KMS-11 (cell line): ENCODE data around the gene TOR4A.
"Not testable (repeated sequence)": the region's sequence is repeated elsewhere in the genome, so short reads cannot be mapped to it uniquely, and the experiment has no call there.

Experiments
- H2AFZ ChIP-seq: fragments of 200-600 bp; sonication (generic); 2 replicates; pipeline ENCODE4 v1.6.1; 2016; ENCODE audit warnings: antibody characterized with exemption, mixed run types, low read depth
- H3K27ac ChIP-seq: fragments of 200-600 bp; sonication (generic); 2 replicates; pipeline ENCODE4 v1.6.1; 2016; ENCODE audit warnings: mild to moderate bottlenecking, mixed run types
- H3K27me3 ChIP-seq: fragments of 200-600 bp; sonication (generic); 2 replicates; pipeline ENCODE4 v1.6.1; 2017; ENCODE audit warnings: mild to moderate bottlenecking, low read depth, mixed run types, moderate library complexity; ENCODE audit not compliant: insufficient read depth
- H3K36me3 ChIP-seq: fragments of 200-600 bp; sonication (generic); 2 replicates; pipeline ENCODE4 v1.6.1; 2017; ENCODE audit warnings: mild to moderate bottlenecking, mixed run types; ENCODE audit not compliant: insufficient read depth
- H3K4me1 ChIP-seq: fragments of 200-600 bp; sonication (generic); 2 replicates; pipeline ENCODE4 v1.6.1; 2016; ENCODE audit warnings: mild to moderate bottlenecking, low read depth, mixed run types; ENCODE audit not compliant: poor library complexity, severe bottlenecking
- H3K4me2 ChIP-seq: fragments of 200-600 bp; sonication (generic); 2 replicates; pipeline ENCODE4 v1.7.0; 2016; ENCODE audit warnings: mild to moderate bottlenecking, mixed run types
- H3K4me3 ChIP-seq: fragments of 200-600 bp; sonication (generic); IDR thresholded peaks from 2 replicates; pipeline ENCODE4 v1.6.1; 2017; ENCODE audit warnings: low read depth, low read length, mixed read lengths; ENCODE audit not compliant: insufficient read depth
- H3K79me2 ChIP-seq: fragments of 200-600 bp; sonication (generic); 2 replicates; pipeline ENCODE4 v1.6.1; 2016; ENCODE audit warnings: low read depth, mixed run types; ENCODE audit not compliant: insufficient read depth
- H3K9ac ChIP-seq: fragments of 200-600 bp; sonication (generic); 2 replicates; pipeline ENCODE4 v1.6.1; 2016; ENCODE audit warnings: mild to moderate bottlenecking, mixed run types
- H4K20me1 ChIP-seq: fragments of 200-600 bp; sonication (generic); 2 replicates; pipeline ENCODE4 v1.6.1; 2016; ENCODE audit warnings: mild to moderate bottlenecking, mixed run types; ENCODE audit not compliant: insufficient read depth
- TF ChIP-seq, protein P1 (sequence below): fragments of 200-600 bp; sonication (generic); conservative IDR thresholded peaks from 2 replicates; pipeline ENCODE4 v1.6.1; 2017; ENCODE audit warnings: low read depth, mild to moderate bottlenecking, antibody characterized with exemption, low read length, moderate library complexity, mixed read lengths

Gene TOR4A

DNA sequence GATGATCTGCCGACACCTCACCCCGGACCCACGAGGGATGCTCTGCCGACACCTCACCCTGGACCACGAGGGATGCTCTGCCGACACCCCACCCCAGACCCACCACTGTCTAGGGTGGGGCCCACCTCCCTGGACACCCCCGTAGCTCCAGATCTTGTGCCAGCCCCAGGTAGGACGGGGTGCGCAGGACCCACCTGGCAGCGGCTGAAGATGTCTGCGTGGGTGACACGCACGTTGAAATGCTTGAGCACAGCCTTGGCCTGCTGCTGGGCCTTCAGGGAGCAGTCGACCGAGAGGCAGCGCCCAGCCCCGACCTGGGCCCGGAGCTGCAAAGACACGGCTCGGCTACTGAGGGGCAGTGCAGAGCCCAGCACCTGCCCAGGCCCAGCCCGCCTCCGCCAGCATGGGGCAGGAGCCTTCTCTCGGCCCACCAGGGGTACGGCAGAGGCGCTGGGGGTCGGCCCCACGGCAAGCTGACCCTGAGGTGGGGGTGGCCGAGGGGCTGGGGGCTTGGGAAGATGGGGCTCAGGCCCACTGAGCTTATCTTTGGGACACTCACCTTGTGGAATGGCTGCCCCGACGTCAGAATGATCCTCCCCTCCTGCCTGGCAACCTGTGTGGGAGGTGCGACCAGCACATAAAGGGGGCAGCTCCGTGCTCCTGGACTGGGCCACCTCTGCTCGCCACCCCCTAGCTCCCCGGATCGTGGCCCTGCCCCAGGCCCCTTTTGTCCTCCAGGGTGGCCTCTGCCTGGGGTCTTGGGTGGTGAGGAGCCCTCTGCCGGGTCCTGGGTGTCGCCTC, 46.2 kb downstream of the TOR4A start:
- Histone ChIP-seq H4K20me1 (no peaks in the 10 kb centered on the region), H3K9ac (no peak overlapping the region), H3K4me2 (no peak overlapping the region), H2AFZ (no peak overlapping the region), H3K4me3 (no peak overlapping the region), H3K36me3 (no peaks in the 10 kb centered on the region), H3K79me2 (no peaks in the 10 kb centered on the region), H3K27ac (no peak overlapping the region), H3K27me3 (0 out of 2 replicates have a peak, but pooled peaks cover 3% of the 10 kb centered on the region), H3K4me1 (no peaks in the 10 kb centered on the region)
- TF ChIP-seq, protein P1, sequence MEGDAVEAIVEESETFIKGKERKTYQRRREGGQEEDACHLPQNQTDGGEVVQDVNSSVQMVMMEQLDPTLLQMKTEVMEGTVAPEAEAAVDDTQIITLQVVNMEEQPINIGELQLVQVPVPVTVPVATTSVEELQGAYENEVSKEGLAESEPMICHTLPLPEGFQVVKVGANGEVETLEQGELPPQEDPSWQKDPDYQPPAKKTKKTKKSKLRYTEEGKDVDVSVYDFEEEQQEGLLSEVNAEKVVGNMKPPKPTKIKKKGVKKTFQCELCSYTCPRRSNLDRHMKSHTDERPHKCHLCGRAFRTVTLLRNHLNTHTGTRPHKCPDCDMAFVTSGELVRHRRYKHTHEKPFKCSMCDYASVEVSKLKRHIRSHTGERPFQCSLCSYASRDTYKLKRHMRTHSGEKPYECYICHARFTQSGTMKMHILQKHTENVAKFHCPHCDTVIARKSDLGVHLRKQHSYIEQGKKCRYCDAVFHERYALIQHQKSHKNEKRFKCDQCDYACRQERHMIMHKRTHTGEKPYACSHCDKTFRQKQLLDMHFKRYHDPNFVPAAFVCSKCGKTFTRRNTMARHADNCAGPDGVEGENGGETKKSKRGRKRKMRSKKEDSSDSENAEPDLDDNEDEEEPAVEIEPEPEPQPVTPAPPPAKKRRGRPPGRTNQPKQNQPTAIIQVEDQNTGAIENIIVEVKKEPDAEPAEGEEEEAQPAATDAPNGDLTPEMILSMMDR: no peak

DNA sequence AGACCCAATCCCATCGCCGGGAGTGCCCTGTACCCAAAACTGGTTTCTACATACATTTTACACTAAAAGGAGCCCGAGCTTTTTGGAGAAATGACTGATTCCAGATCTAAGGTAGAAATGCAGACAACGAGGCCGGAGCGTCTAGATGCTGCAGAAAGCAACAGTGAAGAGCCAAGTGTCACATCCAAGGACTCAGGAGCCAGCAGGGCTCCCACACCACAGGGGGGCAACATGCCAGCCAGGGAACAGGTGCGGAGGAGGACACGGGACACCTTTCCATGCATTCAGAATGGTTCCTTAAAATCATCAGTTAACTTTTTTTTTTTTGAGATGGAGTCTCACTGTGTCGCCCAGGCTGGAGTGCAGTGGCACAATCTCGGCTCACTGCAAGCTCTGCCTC, 47.6 kb downstream of the TOR4A start:
- H3K79me2 ChIP-seq: no peaks in the 10 kb centered on the region
- no peaks in the 10 kb centered on the region for H3K4me1 ChIP-seq
- no peak overlapping the region for H3K4me2 ChIP-seq
- 0 out of 2 replicates have a peak, but pooled peaks cover 3% of the 10 kb centered on the region for H3K27me3 ChIP-seq
- no peaks in the 10 kb centered on the region for H4K20me1 ChIP-seq
- no peaks in the 10 kb centered on the region for H3K36me3 ChIP-seq
- no peak overlapping the region for H3K4me3 ChIP-seq
- TF ChIP-seq, protein P1: no peak
- H3K27ac ChIP-seq: no peak overlapping the region
- H2AFZ ChIP-seq: no peak overlapping the region
- H3K9ac ChIP-seq: no peak overlapping the region

DNA sequence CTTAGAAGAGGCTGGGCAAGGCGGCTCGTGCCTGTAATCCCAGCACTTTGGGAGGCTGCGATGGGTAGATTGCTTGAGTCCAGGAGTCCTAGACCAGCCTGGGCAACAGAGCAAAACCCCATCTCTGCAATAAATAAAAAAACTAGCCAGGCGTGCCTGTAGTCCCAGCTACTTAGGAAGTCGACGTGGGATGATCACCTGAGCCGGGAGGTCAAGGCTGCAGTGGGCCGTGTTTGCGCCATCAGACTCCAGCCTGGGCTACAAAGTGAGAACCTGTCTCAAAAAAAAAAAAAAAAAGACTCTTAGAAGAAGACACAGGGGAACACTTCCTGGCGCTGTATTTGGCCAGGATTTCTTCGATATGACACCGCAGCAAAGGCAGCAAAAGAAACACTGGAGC, 48.3 kb downstream of the TOR4A start:
- H3K79me2 ChIP-seq: no peaks in the 10 kb centered on the region
- H3K4me1 ChIP-seq: no peaks in the 10 kb centered on the region
- TF ChIP-seq, protein P1: no peak
- H3K9ac ChIP-seq: no peak overlapping the region
- H3K27ac ChIP-seq: no peak overlapping the region
- H2AFZ ChIP-seq: no peak overlapping the region
- H3K36me3 ChIP-seq: no peaks in the 10 kb centered on the region
- 0 out of 2 replicates have a peak, but pooled peaks cover 3% of the 10 kb centered on the region for H3K27me3 ChIP-seq
- H3K4me2 ChIP-seq: no peak overlapping the region
- no peaks in the 10 kb centered on the region for H4K20me1 ChIP-seq
- H3K4me3 ChIP-seq: no peak overlapping the region

DNA sequence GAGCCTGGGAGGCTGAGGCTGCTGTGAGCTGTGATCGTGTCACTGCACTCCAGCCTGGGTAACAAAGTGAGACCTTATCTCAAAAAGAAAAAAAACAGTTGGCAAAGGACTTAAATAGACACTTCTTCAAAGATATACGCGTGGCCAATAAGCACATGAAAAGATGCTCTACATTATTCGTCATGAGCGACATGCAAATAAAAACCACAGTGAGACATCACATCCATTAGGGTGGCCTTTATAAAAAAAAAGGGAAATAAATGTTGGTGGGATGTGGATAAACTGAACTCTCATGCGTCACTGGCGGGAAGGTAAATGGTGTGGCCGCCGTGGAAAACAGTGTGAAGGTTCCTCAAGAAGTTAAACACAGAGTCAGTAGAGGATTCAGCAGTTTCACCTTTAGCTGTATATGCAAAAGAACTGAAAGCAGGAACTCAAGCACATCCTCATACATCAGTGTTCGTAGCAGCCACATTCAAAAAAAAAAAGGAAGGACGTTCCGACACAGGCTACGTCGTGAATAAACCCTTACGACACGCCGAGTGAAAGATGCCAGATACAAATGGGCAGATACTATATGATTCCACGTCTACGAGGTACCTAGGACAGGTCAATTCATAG, 49.0 kb downstream of the TOR4A start:
- no peak overlapping the region for H3K4me3 ChIP-seq
- no peaks in the 10 kb centered on the region for H3K36me3 ChIP-seq
- no peaks in the 10 kb centered on the region for H3K4me1 ChIP-seq
- H3K4me2 ChIP-seq: no peak overlapping the region
- no peaks in the 10 kb centered on the region for H3K79me2 ChIP-seq
- H4K20me1 ChIP-seq: no peaks in the 10 kb centered on the region
- H3K27ac ChIP-seq: no peak overlapping the region
- no peak overlapping the region for H3K9ac ChIP-seq
- H2AFZ ChIP-seq: no peak overlapping the region
- TF ChIP-seq, protein P1: no peak
- H3K27me3 ChIP-seq: peaks cover 3% of the 10 kb centered on the region; the same call in 1 of the 2 replicates

DNA sequence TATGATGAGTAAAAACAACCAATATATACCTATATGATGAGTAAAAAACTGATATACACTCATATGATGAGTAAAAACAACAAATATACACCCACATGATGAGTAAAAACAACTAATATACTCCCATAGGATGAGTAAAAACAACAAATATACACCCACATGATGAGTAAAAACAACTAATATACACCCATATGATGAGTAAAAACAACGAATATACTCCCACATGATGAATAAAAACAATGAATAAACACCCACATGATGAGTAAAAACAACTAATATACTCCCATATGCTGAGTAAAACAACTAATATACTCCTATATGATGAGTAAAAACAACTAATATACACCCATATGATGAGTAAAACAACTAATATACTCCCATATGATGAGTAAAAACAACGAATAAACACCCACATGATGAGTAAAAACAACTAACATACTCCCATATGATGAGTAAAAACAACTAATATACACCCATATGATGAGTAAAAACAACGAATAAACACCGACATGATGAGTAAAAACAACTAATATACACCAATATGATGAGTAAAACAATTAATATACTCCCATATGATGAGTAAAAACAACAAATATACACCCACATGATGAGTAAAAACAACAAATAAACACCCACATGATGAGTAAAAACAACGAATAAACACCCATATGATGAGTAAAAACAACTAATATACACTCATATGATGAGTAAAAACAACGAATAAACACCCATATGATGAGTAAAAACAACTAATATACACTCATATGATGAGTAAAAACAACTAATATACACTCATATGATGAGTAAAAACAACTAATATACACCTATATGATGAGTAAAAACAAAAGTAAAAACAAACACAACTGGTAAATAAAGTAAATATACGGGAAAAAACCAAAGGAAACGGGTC, 50.4 kb downstream of the TOR4A start:
- not testable (repeated sequence) for H3K27me3 ChIP-seq, H3K36me3 ChIP-seq, H3K27ac ChIP-seq, H2AFZ ChIP-seq, H3K4me2 ChIP-seq, H3K4me3 ChIP-seq, H3K9ac ChIP-seq, H3K4me1 ChIP-seq, H3K79me2 ChIP-seq, H4K20me1 ChIP-seq

DNA sequence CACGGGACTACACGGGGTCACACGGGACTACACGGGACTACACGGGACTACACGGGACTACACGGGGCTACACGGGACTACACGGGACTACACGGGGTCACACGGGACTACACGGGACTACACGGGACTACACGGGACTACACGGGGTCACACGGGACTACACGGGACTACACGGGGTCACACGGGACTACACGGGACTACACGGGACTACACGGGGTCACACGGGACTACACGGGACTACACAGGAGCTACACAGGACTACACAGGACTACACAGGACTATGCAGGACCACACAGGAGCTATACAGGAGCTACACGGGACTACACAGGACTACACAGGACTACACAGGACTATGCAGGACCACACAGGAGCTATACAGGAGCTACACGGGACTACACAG, 52.1 kb downstream of the TOR4A start:
- H3K9ac ChIP-seq, H3K4me1 ChIP-seq, H3K4me3 ChIP-seq, H3K79me2 ChIP-seq, H3K36me3 ChIP-seq, H2AFZ ChIP-seq, H3K27ac ChIP-seq, H4K20me1 ChIP-seq, H3K4me2 ChIP-seq: not testable (repeated sequence)
- peaks cover 13% of the 10 kb centered on the region; the same call in 1 of the 2 replicates for H3K27me3 ChIP-seq
